Measurements from ENCODE around the gene BCAS1.

BCAS1 gene

DNA sequence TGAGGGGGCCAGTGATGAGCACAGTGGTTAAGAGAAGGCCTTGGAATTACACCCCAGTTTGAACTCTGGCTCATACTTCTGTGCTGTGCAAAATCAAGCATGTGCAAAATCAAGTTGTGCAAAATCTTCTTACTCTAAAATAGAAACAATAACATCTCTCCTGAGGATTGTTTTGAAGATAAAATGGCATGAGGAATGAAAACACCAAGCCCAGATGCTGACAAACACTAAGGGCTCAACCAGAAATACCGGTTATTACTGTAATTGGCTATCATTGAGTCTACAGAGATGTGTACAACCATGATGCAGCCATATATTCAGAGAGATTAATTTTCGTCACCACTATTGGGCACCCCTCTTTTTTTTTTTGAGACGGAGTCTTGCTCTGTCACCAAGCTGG, 5.9 kb upstream of the BCAS1 start:
- no peak for DNase-seq (ENCODE audit: low read depth)

DNA sequence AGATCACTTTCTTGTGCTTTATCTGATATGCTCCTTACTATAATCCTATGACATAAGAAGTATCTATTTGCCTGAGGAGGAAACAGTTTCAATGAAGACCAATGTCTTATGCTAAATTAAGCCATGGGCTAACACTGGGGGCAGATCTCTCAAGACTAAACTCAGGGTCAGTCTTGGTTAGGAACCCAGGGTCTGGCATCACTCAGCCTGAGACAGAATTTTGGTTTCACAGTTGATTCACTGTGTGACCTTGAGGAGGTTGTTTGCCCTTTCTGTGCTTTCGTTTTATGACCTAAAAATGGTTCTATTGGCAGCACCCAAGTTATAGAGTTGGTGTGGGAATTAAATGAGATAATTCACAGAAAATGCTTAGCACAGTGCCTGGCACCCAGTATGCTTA, 4.9 kb upstream of the BCAS1 start:
- DNase-seq (ENCODE audit: low read depth), result no peak

DNA sequence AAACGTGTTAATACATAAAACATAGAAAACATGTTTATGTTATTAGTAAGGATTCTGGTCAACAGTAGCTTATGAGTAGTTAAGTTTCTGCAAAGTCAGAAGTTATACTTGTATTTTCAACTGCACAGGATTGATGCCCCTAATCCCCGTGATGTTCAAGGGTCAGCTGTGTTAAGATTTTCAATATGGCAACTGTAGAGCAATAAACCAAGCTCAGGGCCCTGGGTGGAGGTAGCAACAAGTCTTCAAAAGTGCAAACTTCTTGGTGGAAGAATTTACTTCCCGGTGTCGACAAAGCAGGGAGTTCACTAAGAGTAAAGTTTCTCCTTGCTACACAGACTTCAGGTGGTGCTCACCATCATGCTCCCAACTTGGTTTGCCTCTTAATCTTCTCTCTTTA, 4.1 kb upstream of the BCAS1 start:
- DNase-seq (ENCODE audit: low read depth), result no peak

DNA sequence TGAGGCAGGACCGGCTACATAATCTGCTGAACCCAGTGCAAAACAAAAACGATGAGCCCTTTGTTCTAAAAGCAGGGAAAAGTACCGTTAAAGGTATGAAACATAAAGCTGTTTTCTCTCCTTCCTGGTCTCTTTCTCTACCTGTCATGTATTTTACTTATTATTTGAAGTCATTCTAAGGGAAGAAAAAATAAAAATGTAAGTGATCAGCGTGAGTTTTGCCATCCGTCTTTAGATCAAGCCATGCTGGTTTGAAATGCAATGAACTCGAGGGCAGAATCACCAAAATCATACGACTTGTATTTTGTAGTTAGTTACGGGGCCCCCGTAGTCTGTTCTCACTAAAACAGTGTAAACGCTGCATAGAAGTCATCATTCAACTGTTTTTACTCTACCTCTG, 2.9 kb upstream of the BCAS1 start:
- DNase-seq (ENCODE audit: low read depth), result no peak

DNA sequence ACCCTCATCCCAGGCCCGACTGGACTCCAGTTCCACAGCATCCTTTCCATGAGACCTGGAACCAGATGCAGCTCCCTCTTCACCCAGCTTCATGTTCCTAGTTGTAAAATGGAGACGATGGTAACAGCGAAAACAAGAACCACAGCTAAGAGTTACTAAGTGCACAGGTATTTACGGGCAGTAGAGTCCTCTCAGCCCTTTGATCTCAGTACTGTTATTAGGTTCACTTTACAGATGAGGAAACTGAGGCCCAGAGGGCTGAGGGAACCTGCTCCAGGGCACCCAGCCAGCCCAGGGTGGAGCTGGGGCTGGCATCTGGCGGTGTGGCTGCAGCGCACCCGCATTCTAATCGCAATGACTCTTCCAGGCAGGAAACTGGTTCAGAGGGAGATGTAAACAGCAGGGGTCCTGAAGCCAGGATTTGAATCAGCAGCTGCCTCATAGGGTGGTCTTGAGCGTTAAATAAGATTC, 858 bp downstream of the BCAS1 start:
- no peak for DNase-seq (ENCODE audit: low read depth)

DNA sequence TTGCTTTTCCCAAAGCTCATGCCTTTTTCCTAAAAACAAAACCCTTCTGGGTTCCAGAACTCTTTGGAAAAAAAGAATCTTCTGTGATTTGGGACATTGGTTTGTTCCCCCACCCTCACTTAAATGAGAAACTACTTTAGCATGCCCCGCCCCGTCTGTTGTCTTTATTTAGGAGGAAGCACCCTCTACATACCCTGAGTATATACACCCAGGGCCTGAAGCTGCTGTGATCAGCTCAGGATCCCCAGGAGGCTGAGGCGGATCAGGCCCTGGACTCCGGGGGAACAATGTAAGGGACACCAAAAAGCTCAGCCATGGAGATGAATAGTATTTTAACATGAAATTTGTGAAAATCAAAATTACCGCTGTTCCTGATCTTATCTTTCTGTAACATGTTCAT, 1.4 kb downstream of the BCAS1 start:
- no peak for DNase-seq (ENCODE audit: low read depth)

DNA sequence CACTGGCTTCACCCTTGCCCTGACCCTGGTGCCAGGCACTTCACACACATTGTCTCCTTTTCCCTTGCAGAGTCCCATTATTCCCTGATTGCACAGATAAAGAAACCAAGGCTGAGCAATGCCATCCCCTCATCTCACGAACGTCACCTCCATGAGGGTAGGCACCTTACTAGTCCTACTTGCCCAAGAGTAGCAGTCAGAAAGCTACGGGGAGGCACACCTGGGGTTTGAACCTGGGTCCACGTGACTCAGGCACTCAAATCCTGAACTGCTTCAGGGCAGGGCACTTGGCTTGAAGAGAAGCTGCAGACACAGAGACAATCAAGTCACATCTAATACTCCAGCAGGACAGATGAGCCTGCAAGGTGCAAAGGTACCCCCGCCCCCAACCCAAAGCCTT, 1.9 kb downstream of the BCAS1 start:
- no peak for DNase-seq (ENCODE audit: low read depth)

DNA sequence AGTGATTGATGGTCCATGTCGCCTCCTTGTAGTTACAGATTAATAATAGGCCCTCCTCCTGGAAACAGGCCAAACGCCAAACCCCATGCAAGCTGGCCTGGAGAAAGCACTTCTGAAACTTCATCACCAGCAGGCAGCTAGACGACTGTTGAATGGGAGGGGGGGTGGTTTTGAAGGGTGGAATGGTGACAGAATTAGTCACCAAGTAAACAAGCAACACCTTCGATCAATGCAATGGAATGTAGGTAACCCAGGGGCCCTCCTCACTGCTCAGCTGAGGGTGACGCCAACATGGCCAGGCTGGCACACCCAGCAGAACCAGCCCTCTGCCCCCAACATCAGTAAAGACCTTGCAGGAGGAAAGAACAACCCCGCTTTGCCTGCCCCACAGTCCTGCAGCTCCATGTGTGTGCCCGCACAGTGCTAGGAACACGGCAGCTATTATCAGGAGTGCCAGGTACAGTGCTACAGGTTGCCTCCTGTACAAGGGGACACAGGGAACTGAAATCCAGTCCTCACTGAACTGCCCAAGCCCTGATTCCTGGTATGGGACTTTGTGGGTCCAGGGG, 2.7 kb downstream of the BCAS1 start:
- DNase-seq (ENCODE audit: low read depth), result no peak

DNA sequence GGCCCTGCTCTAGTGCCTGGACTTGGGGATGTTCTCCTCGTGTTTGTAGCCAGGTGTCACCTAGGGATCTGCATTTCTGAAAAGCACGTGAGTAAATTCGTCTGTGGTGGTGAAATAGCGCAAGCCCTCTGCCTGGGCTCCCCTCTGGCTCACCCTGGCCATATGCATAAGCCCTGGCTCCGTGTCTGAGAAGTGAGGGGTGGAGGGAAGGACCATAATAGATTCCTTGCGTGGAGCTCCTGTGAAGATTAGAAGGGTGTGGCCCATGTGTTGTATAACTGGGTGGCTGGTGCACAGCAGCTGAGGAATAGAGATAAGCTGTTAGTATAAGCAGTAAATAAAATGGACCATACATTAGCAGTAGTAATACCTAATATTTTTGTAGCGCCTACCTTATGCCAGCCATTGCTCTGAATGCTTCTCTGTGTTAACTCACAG, 4.8 kb downstream of the BCAS1 start:
- DNase-seq (ENCODE audit: low read depth), result no peak

DNA sequence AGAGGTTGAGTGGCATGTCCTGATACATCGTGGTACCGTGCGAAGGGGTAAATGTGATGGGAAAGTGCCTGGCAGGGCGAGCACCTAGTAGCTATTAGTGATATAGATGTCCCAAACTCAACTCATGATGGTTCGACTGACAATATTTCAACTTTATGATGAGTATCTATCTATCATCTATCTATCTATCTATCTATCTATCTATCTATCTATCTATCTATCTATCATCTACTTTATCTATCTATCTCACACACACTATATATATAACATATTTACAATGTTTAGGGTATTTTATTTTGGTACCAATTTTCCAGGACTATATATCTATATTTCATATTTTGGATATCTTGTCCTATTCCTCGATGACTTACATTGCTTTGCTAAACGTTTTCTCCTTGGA, 5.5 kb downstream of the BCAS1 start:
- no peak for DNase-seq (ENCODE audit: low read depth)

DNA sequence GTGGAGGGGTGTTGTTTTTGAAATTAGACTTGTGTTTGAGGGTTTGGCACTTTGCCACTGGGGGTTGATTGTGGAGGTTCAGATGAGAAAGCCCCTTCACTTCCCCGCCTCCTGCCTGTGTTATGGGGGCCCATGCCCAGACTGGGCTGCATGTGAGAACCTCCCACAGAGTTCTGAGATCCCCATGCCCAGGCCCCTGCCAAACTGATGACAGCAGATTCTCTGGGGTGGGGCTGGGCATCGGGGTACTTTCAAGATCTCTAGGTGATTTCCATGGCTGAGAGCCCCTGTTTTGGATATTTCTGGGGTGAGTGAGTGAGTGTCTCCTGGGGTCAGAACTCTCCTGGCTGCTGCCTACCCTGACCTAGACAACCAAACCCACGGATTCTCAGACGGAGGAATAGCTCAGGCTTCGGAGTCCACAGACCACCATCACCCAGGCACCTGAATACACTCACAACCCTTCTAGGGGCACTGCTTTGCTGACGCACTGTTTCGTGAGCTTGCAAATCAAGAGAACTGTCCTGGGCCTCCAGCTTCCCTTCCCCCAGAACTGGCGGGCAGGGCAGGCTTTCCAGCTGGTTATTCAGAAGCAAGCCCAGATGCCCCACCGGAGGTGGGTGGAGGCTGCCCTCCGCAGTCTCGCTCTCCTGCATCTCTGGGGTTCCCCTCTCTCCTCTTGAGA, 6.3 kb downstream of the BCAS1 start:
- peak; percentile 9 for DNase-seq (ENCODE audit: low read depth)

DNA sequence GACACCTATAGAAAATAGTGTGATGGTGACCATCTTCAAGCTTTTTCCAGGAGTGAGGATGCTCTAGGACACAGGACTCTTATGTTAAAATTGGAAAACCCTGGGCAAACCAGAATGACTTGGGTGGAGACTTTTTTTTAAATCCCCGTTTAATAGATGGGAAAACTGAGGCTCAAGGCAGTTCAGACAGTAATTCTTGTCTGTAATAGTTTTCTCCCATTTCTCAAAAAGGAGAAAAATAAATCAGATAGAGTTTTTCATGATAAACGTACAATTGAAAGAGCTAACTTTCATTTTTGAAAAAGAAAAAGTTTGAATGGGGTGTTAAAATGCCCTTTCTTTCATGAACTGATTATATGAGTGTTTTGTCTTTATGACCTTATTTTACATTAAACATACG, 6.8 kb downstream of the BCAS1 start:
- DNase-seq (ENCODE audit: low read depth), result no peak

DNA sequence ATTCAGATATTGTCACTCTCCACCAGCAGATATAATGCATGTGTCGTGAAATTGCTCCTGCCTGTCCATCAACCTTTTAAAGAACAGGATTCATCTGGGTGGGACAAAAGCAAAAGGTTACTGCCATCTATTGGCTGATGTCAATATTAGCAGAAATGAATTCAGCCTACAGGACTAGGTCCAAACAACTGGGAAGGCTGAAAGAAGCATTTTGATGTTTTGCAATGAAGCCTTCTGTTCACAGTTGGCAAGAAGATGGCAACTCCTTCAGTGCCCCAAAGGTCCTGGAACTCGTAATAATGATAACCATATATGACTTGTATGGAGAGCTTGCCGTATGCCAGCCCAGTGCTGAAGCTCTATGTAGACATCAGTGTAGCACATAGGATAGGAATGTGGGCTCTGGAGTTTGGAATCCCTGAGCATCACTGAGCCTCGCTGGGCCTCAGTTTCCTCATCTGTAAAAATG, 7.5 kb downstream of the BCAS1 start:
- DNase-seq (ENCODE audit: low read depth), result no peak

DNA sequence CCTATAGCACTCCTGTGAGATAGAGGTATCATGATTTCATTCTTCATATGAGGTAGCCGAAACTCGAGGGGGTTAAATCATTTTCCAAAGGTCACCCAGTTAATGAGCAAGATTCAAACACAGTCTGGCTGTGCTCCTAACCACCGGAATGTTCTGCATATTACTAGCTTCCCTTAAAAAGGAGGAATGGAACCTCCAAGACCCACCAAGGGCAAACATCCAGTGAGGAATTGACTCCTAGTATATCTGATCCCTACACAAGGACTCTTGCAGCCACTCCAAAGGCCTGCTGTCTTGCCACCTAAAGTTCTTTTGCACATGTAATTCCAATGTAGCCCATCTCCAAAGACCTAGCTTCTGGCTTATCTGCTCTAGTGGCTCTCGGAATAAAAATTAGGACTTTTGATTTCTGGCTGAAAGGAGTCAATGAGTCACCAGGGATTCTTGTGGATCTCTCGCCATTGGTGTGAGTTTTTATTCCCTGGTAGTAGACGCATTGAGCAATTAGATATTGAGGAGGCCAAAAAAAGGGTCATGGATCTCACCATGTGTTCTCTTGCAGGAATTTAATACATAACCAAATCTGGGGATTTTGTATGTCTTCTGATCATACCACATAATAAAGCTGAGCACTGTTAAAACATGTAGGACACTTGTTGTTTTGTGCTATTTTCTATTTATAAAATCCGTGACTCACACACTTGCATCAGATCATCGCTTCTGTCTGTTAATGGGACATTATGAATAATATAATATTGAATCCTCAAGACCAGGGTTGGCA, 9.1 kb downstream of the BCAS1 start:
- no peak for DNase-seq (ENCODE audit: low read depth)

DNA sequence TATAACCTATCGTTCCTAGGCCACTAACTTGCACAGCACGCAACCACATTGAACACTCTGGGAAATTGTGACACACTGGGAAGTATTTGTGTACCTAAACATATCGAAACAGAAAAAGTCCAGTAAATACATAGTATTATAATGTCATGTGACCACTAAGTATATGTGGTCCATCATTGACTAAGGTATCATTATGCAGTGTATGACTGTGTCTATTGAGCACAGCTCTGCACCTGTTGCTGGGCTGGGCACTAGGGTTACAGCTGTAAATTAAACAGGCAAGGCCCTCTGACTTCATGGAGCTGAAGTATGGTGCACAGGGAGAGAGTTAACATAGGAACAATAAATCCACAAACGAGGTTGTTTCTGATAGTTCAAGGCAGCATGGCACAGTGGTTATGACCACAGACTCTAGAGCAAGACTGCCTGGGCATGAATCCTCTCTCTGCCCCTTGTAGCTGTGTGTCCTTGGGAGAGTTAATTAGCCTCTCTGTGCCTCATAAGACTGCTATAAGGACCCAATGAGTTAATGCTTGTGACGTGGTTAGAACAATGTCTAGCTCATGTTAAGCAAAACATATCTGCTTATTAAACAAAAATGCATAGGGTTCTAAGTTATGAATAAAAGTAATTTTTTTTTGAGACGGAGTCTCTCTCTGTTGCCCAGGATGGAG, 10.6 kb downstream of the BCAS1 start:
- no peak for DNase-seq (ENCODE audit: low read depth)

DNA sequence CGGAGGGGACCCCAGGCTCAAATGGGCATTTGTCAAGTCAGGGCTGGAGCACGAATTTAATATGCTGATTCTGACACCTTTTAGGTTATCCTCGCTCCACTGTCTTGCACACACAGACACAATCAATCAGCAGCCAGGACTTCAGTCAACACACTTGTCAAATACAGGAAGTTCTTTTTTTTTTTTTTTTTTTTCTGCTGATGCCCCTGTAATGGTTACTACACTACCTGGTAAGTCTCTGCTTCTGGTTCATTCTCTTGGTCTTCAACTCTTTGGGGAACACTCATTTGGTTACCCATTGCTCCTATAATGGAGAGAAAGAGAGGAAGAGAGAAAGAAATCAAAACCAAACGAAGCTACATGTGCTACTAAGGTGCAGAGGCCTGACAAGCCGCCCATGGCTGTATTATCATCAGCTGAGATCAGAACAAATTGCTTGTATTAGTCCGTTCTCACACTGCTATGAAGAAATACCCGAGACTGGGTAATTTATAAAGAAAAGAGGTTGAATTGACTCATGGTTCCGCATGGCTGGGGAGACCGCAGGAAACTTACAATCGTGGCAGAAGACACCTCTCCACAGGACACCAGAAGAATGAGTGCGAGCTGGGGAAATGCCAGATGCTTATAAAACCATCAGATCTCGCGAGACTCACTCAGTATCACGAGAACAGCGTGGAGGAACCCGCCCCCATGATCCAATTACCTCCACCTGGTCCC, 11.8 kb downstream of the BCAS1 start:
- DNase-seq (ENCODE audit: low read depth), result no peak

DNA sequence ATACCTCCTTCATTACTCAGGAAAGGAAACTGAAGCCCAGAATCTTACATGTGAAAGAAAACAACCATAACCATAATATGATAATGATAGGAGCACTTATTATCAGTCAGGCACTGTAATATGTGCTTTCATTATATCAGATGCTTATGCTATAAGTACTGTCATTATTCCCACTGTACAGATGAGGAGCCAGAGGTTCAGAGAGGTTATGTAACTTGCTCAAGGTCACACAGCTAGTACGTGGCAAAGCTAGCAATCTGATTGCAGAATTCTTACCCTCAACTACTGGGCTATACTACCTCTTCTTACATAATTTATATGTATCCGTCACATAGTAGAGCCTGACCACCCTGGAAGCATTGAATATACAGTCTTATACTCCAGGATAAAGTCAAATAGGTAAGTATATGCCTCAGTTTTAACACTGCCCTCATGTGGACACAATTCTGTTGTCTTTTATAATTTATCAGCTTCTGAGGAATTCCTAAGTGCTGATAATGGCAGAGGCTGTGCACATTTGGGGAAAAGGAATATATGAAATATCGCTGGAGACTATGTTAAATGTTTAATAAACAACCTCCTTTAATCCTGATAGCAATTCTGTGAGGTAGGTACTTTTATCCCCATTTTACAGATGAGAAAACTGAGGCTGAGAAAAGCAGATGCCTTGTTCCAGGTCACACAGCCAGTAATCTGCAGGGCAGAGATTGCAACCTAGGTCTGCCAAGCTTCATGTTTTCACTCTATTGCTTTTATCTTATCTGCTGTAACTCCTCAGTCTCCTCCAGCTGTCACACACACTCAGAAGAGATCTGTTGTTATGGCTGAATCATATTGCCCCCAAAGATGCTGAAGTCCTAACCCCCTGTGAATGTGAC, 13.4 kb downstream of the BCAS1 start:
- DNase-seq (ENCODE audit: low read depth), result no peak

DNA sequence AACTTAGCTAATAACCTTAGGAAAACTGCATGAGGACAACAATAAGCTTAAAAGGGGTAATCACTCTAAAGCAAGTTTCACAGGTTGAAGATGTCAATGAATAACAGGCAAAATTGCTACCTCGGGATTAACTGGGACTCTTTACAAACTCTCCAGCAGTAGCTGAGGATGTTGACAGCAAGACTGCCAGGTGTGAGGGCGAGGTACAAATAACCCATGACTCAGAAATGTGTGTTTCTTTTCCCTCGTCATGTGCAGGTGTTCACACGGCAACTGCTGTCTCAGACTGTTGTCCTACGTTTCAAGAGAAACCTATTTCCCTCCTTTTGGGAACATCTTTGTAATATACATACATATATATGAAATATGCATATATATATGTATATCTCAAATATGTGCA, 15.9 kb downstream of the BCAS1 start:
- no peak for DNase-seq (ENCODE audit: low read depth)

DNA sequence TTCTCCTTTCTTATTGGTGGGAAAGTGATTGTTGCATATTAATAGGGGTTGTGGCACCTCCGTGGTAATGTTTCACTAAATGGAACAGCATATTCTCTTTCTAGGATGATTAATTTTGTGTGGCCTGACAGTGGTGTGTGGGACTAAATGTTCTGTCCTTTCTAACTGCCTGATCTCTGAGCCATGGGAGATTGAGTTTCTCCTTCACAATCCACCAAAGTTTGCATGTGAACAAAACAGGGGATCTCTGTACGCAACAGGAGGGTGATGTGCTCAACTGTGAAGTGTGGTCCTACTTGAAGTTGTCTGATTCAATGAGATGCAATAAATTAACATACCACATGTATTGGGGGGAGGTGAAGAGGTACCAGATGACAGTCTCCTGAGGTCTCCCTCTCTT, 19.3 kb downstream of the BCAS1 start:
- no peak for DNase-seq (ENCODE audit: low read depth)

DNA sequence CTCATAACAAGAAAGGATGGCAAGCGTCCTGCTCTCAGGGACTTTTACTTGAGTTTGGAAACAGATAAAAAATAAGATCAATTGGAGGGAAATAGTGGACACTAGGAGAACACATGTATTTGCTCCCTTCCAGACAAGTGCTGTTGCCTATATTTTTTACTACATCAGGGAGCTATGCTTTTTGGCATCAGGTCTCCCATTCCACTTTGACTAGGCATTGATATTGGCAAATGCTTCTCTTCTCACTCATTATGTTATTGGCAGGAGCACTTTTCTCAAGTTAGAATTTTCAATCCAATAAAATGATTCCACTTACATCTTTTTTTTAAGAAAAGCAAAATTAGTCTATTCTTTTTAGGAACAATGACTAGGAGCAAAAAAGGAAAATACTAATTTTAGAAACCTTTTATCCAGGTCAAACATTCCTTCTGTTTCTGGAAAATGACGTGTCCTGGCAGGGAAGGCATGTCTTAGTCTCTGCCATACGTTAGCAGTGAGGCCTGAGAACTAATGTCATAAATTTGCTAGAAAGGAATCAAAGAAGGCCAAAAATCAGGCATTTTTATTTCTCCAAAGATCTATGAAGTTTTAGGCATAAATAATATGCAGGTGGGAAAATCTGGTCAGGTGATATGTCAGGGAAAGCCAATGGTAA, 21.4 kb downstream of the BCAS1 start:
- no peak for DNase-seq (ENCODE audit: low read depth)

Data from stimulated activated CD8-positive, alpha-beta memory T cell treated with anti-CD3 and anti-CD28 coated beads, Interleukin-15, amount 100 ng/mL, for 24 hours (primary cell).